A673 (cell line): ENCODE measurements around the gene EFCAB8.

ENCODE experiments used
- CTCF ChIP-seq: fragments of 300-800, 200-600 bp; sonication (generic); conservative IDR thresholded peaks from 2 replicates; pipeline ENCODE4 v1.5.1; 2017; ENCODE audit warnings: low read depth, mild to moderate bottlenecking, antibody characterized with exemption, low read length, moderate library complexity, mixed read lengths
- EZH2 ChIP-seq: fragments of 200-600 bp; sonication (generic); IDR thresholded peaks from 2 replicates; pipeline ENCODE4 v1.6.1; 2017; ENCODE audit warnings: borderline replicate concordance, low read depth, mild to moderate bottlenecking, mixed read lengths, antibody characterized with exemption, low read length; ENCODE audit not compliant: poor library complexity, severe bottlenecking

- TF ChIP-seq CTCF (no peak), EZH2 (no peak)
These were observed 17.5 kb upstream of the EFCAB8 start for GRCh38 chr20:32841174-32841573.
